Endodermal cell (in vitro differentiated cells): ENCODE measurements around the gene SENP2. TPM values are rescaled to one million over a fixed set of nuclear protein-coding genes. Genes with fewer than 3 reads are reported as not detected.
A peak's percentile ranks its signal among the peaks of the same experiment; 100 is the strongest.

Experiments used
- DNase-seq: peaks from one replicate; pipeline ENCODE4 v3.0.0-alpha.2; 2017
- H3K27ac ChIP-seq: 2 replicates; pipeline ENCODE4 v1.5.1; 2013; ENCODE audit warnings: mild to moderate bottlenecking, low read depth, low read length, moderate library complexity
- H3K27me3 ChIP-seq: 2 replicates; pipeline ENCODE4 v1.6.1; 2013; ENCODE audit warnings: mild to moderate bottlenecking, low read length, moderate library complexity; ENCODE audit not compliant: insufficient read depth, control insufficient read depth, poor library complexity, severe bottlenecking
- H3K36me3 ChIP-seq: 2 replicates; pipeline ENCODE4 v1.7.0; 2013; ENCODE audit warnings: mild to moderate bottlenecking, low read length, moderate library complexity; ENCODE audit not compliant: control insufficient read depth, insufficient read depth
- H3K4me1 ChIP-seq: one replicate; pipeline ENCODE4 v1.7.0; 2013; ENCODE audit warnings: low read length; ENCODE audit not compliant: control insufficient read depth, insufficient read depth
- H3K4me3 ChIP-seq: 2 replicates; pipeline ENCODE4 v1.5.1; 2013; ENCODE audit warnings: mild to moderate bottlenecking, low read length, moderate library complexity
- H3K9ac ChIP-seq: 2 replicates; pipeline ENCODE4 v1.6.1; 2013; ENCODE audit warnings: mild to moderate bottlenecking, low read length, moderate library complexity; ENCODE audit not compliant: poor library complexity, severe bottlenecking; ENCODE audit errors: extremely low read depth
- H3K9me3 ChIP-seq: 2 replicates; pipeline ENCODE4 v1.6.1; 2013; ENCODE audit warnings: mild to moderate bottlenecking, low read length, moderate library complexity; ENCODE audit not compliant: control insufficient read depth
- H3K27ac Mint-ChIP-seq: 2 replicates; pipeline ENCODE4 v1.8.0; 2020; ENCODE audit warnings: mixed read lengths
- H3K27me3 Mint-ChIP-seq: 2 replicates; pipeline ENCODE4 v1.8.0; 2021; ENCODE audit warnings: mild to moderate bottlenecking, mixed read lengths; ENCODE audit not compliant: insufficient read depth
- H3K36me3 Mint-ChIP-seq: 2 replicates; pipeline ENCODE4 v1.8.0; 2020; ENCODE audit warnings: low read depth, mixed read lengths
- H3K4me1 Mint-ChIP-seq: 2 replicates; pipeline ENCODE4 v1.8.0; 2020; ENCODE audit warnings: mixed read lengths
- H3K4me3 Mint-ChIP-seq: 2 replicates; pipeline ENCODE4 v1.8.0; 2020; ENCODE audit warnings: mild to moderate bottlenecking, moderate library complexity, mixed read lengths
- H3K9me3 Mint-ChIP-seq: 2 replicates; pipeline ENCODE4 v1.8.0; 2020; ENCODE audit warnings: mild to moderate bottlenecking, mixed read lengths
- CTCF ChIP-seq: fragments of 200-600 bp; sonication (generic); conservative IDR thresholded peaks from 2 replicates; pipeline ENCODE4 v1.5.0; 2021; ENCODE audit warnings: antibody characterized with exemption, mild to moderate bottlenecking
- WGBS, 2 experiments: methylation state at CpG; one replicate each; pipeline versions ENCODE4 v1.1.5 to v1.1.7; 2013; ENCODE audit warnings: missing lambda C conversion rate in 2 of 2, mixed read lengths in 1 of 2; ENCODE audit not compliant: insufficient coverage in 1 of 2, insufficient read length in 1 of 2; 5-methylcytosine and 5-hydroxymethylcytosine counted together
- total RNA-seq, 2 donors: library from RNA; stranded (reverse); fragmentation: NEBNext Ultra II Directional in 1 of 2; extraction: Animal tissue kit (Norgen Biotek cat#: 25700) in 1 of 2; gene quantifications; 2 replicates in 1 of 2; 3 replicates in 1 of 2; pipeline ENCODE4 v1.2.1, GENCODE V29; 2021

Gene SENP2
- total RNA-seq, 2 donors from 2014 or later: 44.6 to 46.4 TPM

- H3K36me3 ChIP-seq: peaks cover 52% of the 10 kb centered on the region
- H3K9ac ChIP-seq: no peak overlapping the region
- 94 to 96% methylated on average over 6 of the region's 6 CpGs for WGBS, 2 experiments
- H3K9me3 Mint-ChIP-seq: peaks cover 2% of the 10 kb centered on the region
- no peaks in the 10 kb centered on the region for H3K27me3 ChIP-seq
- H3K9me3 ChIP-seq: no peaks in the 10 kb centered on the region
- no peak overlapping the region for H3K4me3 ChIP-seq
- H3K4me1 ChIP-seq: peaks cover 5% of the 10 kb centered on the region
- peaks cover 6% of the 10 kb centered on the region for H3K4me1 Mint-ChIP-seq
- no peaks in the 10 kb centered on the region for H3K27me3 Mint-ChIP-seq
- H3K4me3 Mint-ChIP-seq: no peak overlapping the region
- H3K27ac Mint-ChIP-seq: peak overlapping the region; percentile 23
- peaks cover 52% of the 10 kb centered on the region for H3K36me3 Mint-ChIP-seq
- no peak overlapping the region for H3K27ac ChIP-seq
- no peak for TF ChIP-seq CTCF
- no peak for DNase-seq
Observed at GRCh38 chr3:185630182-185630622, 44.1 kb downstream of the SENP2 start.

DNA sequence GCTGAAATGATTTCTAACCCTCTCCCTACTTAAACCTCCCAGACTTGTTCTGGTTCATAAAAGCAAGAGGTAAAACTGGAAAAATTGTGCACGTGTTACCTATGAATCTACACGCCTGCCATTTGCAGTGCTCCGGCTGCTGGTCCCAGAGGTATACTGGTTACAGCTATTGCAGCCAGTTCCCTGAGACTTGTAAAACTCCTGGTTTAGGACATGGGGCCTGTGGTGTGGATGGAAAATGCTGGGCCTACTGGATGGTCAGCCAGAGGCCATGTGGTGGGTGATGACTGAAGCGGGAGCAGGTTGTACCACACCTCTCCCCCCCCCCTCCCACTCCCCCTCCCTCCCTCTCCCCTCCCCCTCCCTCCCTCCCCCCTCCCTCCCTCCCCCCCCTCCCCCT is 45.0 kb downstream of the SENP2 start:
- Histone ChIP-seq H3K36me3 (peaks cover 43% of the 10 kb centered on the region), H3K4me3 (no peak overlapping the region), H3K27me3 (no peaks in the 10 kb centered on the region), H3K27ac (no peak overlapping the region), H3K9me3 (no peaks in the 10 kb centered on the region), H3K4me1 (peaks cover 5% of the 10 kb centered on the region), H3K9ac (no peak overlapping the region)
- TF ChIP-seq CTCF: no peak
- H3K4me1 Mint-ChIP-seq: peaks cover 6% of the 10 kb centered on the region
- H3K27ac Mint-ChIP-seq: no peak overlapping the region
- no peak overlapping the region for H3K4me3 Mint-ChIP-seq
- DNase-seq: no peak
- H3K9me3 Mint-ChIP-seq: peaks cover 2% of the 10 kb centered on the region
- no peaks in the 10 kb centered on the region for H3K27me3 Mint-ChIP-seq
- H3K36me3 Mint-ChIP-seq: peaks cover 43% of the 10 kb centered on the region
- 90 to 96% methylated on average over 2 to 3 of the region's 4 CpGs for WGBS, 2 experiments

GRCh38 chr3:185631508-185632206 is 45.6 kb downstream of the SENP2 start:
- Histone ChIP-seq H3K27ac (no peak overlapping the region), H3K36me3 (peaks cover 41% of the 10 kb centered on the region), H3K4me1 (peaks cover 5% of the 10 kb centered on the region), H3K9me3 (no peaks in the 10 kb centered on the region), H3K9ac (no peak overlapping the region), H3K27me3 (no peaks in the 10 kb centered on the region), H3K4me3 (no peak overlapping the region)
- Mint-ChIP-seq H3K27me3 (no peaks in the 10 kb centered on the region), H3K27ac (no peak overlapping the region), H3K36me3 (peaks cover 41% of the 10 kb centered on the region), H3K4me1 (peaks cover 6% of the 10 kb centered on the region), H3K9me3 (peaks cover 2% of the 10 kb centered on the region), H3K4me3 (no peak overlapping the region)
- TF ChIP-seq CTCF: no peak
- 94 to 97% methylated on average over 5 to 6 of the region's 7 CpGs for WGBS, 2 experiments
- DNase-seq: no peak
